Measurements from ENCODE around the gene NOL3.
"Not testable (repeated sequence)": the region's sequence is repeated elsewhere in the genome, so short reads cannot be mapped to it uniquely, and the experiment has no call there.

NOL3 gene

GRCh38 chr16:67170168-67170948, at the start of gene NOL3:
NOL3 (plus strand) TSS chr16:67170538.
- H3K27me3 Mint-ChIP-seq: peaks cover 47% of the 10 kb centered on the region
- H3K4me1 Mint-ChIP-seq: peaks cover 35% of the 10 kb centered on the region
- peak within 1 kb of the TSS; percentile 21 for H3K4me3 Mint-ChIP-seq
- H3K27ac Mint-ChIP-seq: no peak within 1 kb of the TSS
- DNase-seq (ENCODE audit: low spot score in 2 of 2) (no peak), ATAC-seq (ENCODE audit: low read depth) (no peak)
- H3K36me3 Mint-ChIP-seq: peaks cover 2% of the 10 kb centered on the region
- H3K9me3 Mint-ChIP-seq: no peaks in the 10 kb centered on the region

DNA sequence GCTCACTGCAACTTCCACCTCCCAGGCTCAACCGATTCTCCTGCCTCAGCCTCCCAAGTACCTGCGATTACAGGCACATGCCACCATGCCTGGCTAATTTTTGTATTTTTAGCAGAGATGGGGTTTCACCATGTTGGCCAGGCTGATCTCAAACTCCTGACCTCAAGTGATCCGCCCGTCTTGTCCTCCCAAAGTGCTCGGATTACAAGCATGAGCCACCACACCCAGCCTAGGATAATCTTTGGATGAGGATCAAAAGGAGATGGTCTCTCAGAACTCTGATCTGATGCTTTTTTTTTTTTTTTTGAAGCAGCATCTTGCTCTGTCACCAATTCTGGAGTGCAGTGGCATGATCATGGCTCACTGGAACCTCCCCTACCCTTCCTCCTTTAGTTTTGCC, 47.5 kb upstream of the NOL3 start:
- not testable (repeated sequence) for H3K27me3 Mint-ChIP-seq; H3K27ac Mint-ChIP-seq; ATAC-seq (ENCODE audit: low read depth); H3K4me3 Mint-ChIP-seq; H3K9me3 Mint-ChIP-seq; H3K4me1 Mint-ChIP-seq; DNase-seq (ENCODE audit: low spot score in 2 of 2)
- peaks cover 19% of the 10 kb centered on the region for H3K36me3 Mint-ChIP-seq

- H3K27me3 Mint-ChIP-seq: no peaks in the 10 kb centered on the region
- DNase-seq (ENCODE audit: low spot score in 2 of 2) (no peak), ATAC-seq (ENCODE audit: low read depth) (no peak)
- no peak overlapping the region for H3K4me3 Mint-ChIP-seq
- H3K4me1 Mint-ChIP-seq: no peaks in the 10 kb centered on the region
- peaks cover 32% of the 10 kb centered on the region for H3K36me3 Mint-ChIP-seq
- H3K27ac Mint-ChIP-seq: no peak overlapping the region
- no peaks in the 10 kb centered on the region for H3K9me3 Mint-ChIP-seq
Observed at GRCh38 chr16:67128417-67128816, 41.9 kb upstream of the NOL3 start.

GRCh38 chr16:67128887-67129286, 41.5 kb upstream of the NOL3 start:
- peaks cover 29% of the 10 kb centered on the region for H3K36me3 Mint-ChIP-seq
- H3K4me3 Mint-ChIP-seq: no peak overlapping the region
- DNase-seq (ENCODE audit: low spot score in 2 of 2) (no peak), ATAC-seq (ENCODE audit: low read depth) (no peak)
- no peaks in the 10 kb centered on the region for H3K27me3 Mint-ChIP-seq
- no peaks in the 10 kb centered on the region for H3K4me1 Mint-ChIP-seq
- H3K27ac Mint-ChIP-seq: no peak overlapping the region
- H3K9me3 Mint-ChIP-seq: no peaks in the 10 kb centered on the region

DNA sequence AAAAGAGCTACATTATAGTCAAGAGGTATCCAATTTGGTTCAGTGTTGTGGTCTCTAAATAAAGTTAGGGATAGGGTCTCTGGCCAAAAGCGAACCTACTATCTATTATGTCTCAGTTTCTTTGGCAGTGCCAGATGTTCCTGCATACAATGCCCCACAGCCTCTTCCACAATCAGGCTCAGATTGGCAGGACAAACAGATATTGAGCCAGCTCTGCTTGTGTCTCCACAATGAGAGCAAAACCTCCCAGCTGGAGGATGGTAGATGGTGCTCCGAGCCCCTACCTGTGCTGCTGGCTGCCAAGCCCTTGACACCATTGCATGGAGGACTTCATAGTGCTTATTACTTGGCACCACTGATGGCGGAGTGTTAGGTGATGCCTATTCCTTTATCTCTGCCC, 40.9 kb upstream of the NOL3 start:
- H3K4me3 Mint-ChIP-seq: no peak overlapping the region
- DNase-seq (ENCODE audit: low spot score in 2 of 2) (no peak), ATAC-seq (ENCODE audit: low read depth) (no peak)
- no peak overlapping the region for H3K27ac Mint-ChIP-seq
- H3K36me3 Mint-ChIP-seq: peaks cover 29% of the 10 kb centered on the region
- no peaks in the 10 kb centered on the region for H3K9me3 Mint-ChIP-seq
- H3K27me3 Mint-ChIP-seq: no peaks in the 10 kb centered on the region
- no peaks in the 10 kb centered on the region for H3K4me1 Mint-ChIP-seq

- H3K27me3 Mint-ChIP-seq: no peaks in the 10 kb centered on the region
- peaks cover 29% of the 10 kb centered on the region for H3K36me3 Mint-ChIP-seq
- H3K27ac Mint-ChIP-seq: no peak overlapping the region
- H3K4me3 Mint-ChIP-seq: no peak overlapping the region
- DNase-seq (ENCODE audit: low spot score in 2 of 2) (no peak), ATAC-seq (ENCODE audit: low read depth) (no peak)
- H3K4me1 Mint-ChIP-seq: no peaks in the 10 kb centered on the region
- no peaks in the 10 kb centered on the region for H3K9me3 Mint-ChIP-seq
Observed at GRCh38 chr16:67137605-67138004, 32.7 kb upstream of the NOL3 start.

DNA sequence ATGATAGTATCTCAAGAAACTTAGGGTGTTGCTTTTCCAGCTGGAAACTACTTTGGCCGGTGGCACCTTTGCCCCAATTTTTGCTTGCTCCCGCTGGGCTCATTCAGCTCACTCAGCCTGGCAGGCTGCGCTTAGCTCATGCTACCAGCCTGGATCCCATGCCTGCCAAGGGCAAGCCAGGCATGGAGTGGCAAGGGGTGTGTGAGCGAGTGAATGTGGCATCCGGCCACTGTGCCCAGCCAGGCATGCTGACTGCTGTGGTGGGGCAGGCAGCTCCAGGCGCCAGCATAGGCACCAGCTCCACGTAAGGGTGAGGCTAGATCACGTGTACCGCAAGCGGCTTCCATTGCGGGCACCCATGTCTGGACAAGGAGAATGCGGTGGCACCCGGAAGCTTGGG, 28.9 kb upstream of the NOL3 start:
- Mint-ChIP-seq H3K4me1 (no peaks in the 10 kb centered on the region), H3K27me3 (no peaks in the 10 kb centered on the region), H3K36me3 (peaks cover 49% of the 10 kb centered on the region), H3K9me3 (no peaks in the 10 kb centered on the region), H3K4me3 (no peak overlapping the region), H3K27ac (no peak overlapping the region)
- DNase-seq (ENCODE audit: low spot score in 2 of 2) (no peak), ATAC-seq (ENCODE audit: low read depth) (no peak)

DNA sequence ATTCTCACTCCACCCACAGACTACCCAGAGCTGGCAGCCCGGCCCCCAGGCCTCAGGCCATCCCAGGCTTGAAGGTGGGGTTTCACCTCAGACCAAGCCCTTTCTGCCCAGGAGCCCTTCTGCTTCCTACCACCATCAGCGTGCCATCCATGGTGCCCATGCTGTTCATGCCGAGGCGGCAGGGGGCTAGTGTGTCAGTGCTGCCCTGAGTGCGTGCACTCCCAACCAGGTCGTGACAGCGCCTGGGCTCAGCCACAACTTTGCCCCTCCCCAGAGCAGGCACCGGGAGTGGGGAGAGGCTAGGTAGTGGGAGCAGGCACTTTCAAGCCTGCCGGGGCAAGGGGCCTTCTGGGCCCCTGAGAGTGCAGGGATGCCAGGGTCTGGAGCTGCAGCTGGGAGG, 28.0 kb upstream of the NOL3 start:
- ATAC-seq (ENCODE audit: low read depth) (no peak), DNase-seq (ENCODE audit: low spot score in 2 of 2) (no peak)
- Mint-ChIP-seq H3K27me3 (no peaks in the 10 kb centered on the region), H3K4me3 (no peak overlapping the region), H3K4me1 (no peaks in the 10 kb centered on the region), H3K36me3 (peaks cover 56% of the 10 kb centered on the region), H3K27ac (no peak overlapping the region), H3K9me3 (no peaks in the 10 kb centered on the region)

- no peak overlapping the region for H3K27ac Mint-ChIP-seq
Observed at GRCh38 chr16:67144943-67145342, 25.4 kb upstream of the NOL3 start.

GRCh38 chr16:67145746-67146145, 24.6 kb upstream of the NOL3 start:
- Mint-ChIP-seq H3K36me3 (peaks cover 56% of the 10 kb centered on the region), H3K4me3 (no peak overlapping the region), H3K9me3 (no peaks in the 10 kb centered on the region), H3K27me3 (peaks cover 14% of the 10 kb centered on the region), H3K4me1 (peaks cover 3% of the 10 kb centered on the region), H3K27ac (no peak overlapping the region)
- no peak for ATAC-seq (ENCODE audit: low read depth)
- DNase-seq (ENCODE audit: low spot score in 2 of 2): no peak

More at GRCh38 chr16:67144943-67145342, 25.4 kb upstream of the NOL3 start:
- DNase-seq (ENCODE audit: low spot score in 2 of 2): no peak
- peaks cover 14% of the 10 kb centered on the region for H3K27me3 Mint-ChIP-seq
- H3K4me3 Mint-ChIP-seq: no peak overlapping the region
- no peaks in the 10 kb centered on the region for H3K9me3 Mint-ChIP-seq
- peaks cover 3% of the 10 kb centered on the region for H3K4me1 Mint-ChIP-seq
- no peak for ATAC-seq (ENCODE audit: low read depth)
- H3K36me3 Mint-ChIP-seq: peaks cover 61% of the 10 kb centered on the region

- Mint-ChIP-seq H3K36me3 (peaks cover 51% of the 10 kb centered on the region), H3K27ac (no peak overlapping the region), H3K4me1 (peaks cover 6% of the 10 kb centered on the region), H3K27me3 (peaks cover 14% of the 10 kb centered on the region), H3K4me3 (no peak overlapping the region), H3K9me3 (no peaks in the 10 kb centered on the region)
- ATAC-seq (ENCODE audit: low read depth): no peak
- DNase-seq (ENCODE audit: low spot score in 2 of 2): no peak
Observed at GRCh38 chr16:67146523-67147357, 23.6 kb upstream of the NOL3 start.

GRCh38 chr16:67147437-67148140, 22.7 kb upstream of the NOL3 start:
- peaks cover 48% of the 10 kb centered on the region for H3K36me3 Mint-ChIP-seq
- no peak for DNase-seq (ENCODE audit: low spot score in 2 of 2)
- no peaks in the 10 kb centered on the region for H3K9me3 Mint-ChIP-seq
- H3K27ac Mint-ChIP-seq: no peak overlapping the region
- H3K4me3 Mint-ChIP-seq: no peak overlapping the region
- H3K27me3 Mint-ChIP-seq: peaks cover 14% of the 10 kb centered on the region
- H3K4me1 Mint-ChIP-seq: peaks cover 6% of the 10 kb centered on the region
- no peak for ATAC-seq (ENCODE audit: low read depth)

- no peak overlapping the region for H3K27ac Mint-ChIP-seq
- peaks cover 14% of the 10 kb centered on the region for H3K27me3 Mint-ChIP-seq
- H3K36me3 Mint-ChIP-seq: peaks cover 43% of the 10 kb centered on the region
- DNase-seq (ENCODE audit: low spot score in 2 of 2): no peak
- H3K9me3 Mint-ChIP-seq: no peaks in the 10 kb centered on the region
- peaks cover 6% of the 10 kb centered on the region for H3K4me1 Mint-ChIP-seq
- no peak overlapping the region for H3K4me3 Mint-ChIP-seq
- ATAC-seq (ENCODE audit: low read depth): no peak
Observed at GRCh38 chr16:67148221-67148620, 22.1 kb upstream of the NOL3 start.

DNA sequence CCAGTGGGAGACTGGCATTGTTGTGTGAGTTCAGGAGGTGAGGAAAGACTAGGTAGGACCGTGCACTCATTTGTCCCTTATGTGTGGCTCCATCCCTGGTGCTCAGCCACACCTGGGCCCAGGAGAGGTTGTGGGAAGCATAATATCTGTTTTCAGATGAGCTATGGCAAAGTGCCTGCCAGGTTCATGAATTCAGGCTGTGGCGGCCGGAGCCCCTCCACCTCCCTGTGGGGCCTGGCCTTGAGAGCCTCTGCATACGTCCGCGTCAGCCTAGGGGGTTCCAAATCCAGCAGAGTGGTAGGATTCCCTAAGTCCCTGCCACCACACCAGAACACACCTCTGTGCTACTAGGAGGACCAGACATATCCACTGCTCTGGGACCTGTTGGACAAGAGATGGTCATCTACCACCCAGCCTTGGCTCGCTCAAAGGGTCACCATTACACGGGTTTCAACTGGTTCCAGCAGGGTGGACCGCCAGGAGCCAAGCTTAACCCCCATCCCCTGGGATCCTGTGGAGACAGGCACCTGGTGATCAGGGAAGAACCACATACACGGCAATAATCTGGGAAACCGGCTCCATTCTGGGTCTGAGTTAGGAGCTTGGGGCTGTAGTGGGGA, 21.6 kb upstream of the NOL3 start:
- H3K4me1 Mint-ChIP-seq: peaks cover 8% of the 10 kb centered on the region
- H3K36me3 Mint-ChIP-seq: peaks cover 39% of the 10 kb centered on the region
- H3K4me3 Mint-ChIP-seq: no peak overlapping the region
- no peaks in the 10 kb centered on the region for H3K9me3 Mint-ChIP-seq
- ATAC-seq (ENCODE audit: low read depth) (no peak), DNase-seq (ENCODE audit: low spot score in 2 of 2) (no peak)
- H3K27ac Mint-ChIP-seq: no peak overlapping the region
- peaks cover 14% of the 10 kb centered on the region for H3K27me3 Mint-ChIP-seq
